Uterus (tissue), 4 donors: ENCODE results near the gene DBP. TPM values are rescaled to one million over a fixed set of nuclear protein-coding genes. Genes with fewer than 3 reads are reported as not detected.

Experiments used
- DNase-seq, 2 donors: peaks; one replicate each; pipeline ENCODE4 v3.0.0-alpha.2; 2019 to 2020
- H3K27ac ChIP-seq, 2 donors: fragments of 200-600 bp; sonication (generic); 1 replicate in 1 of 2; 2 replicates in 1 of 2; pipeline ENCODE4 v1.5.1; 2016 to 2018
- H3K27me3 ChIP-seq, 2 donors: fragments of 200-600 bp; sonication (generic); one replicate each; pipeline ENCODE4 v1.5.1; 2018 to 2019; ENCODE audit warnings: control low read depth in 1 of 2
- H3K36me3 ChIP-seq, 2 donors: fragments of 200-600 bp; sonication (generic); one replicate each; pipeline ENCODE4 v1.5.1; 2019; ENCODE audit warnings: control low read depth in 1 of 2
- H3K4me1 ChIP-seq, 2 donors: fragments of 200-600 bp; sonication (generic); one replicate each; pipeline ENCODE4 v1.5.1; 2018 to 2019; ENCODE audit warnings: control low read depth in 1 of 2
- H3K4me3 ChIP-seq, 2 donors: fragments of 200-600 bp; sonication (generic); 1 replicate in 1 of 2; 2 replicates in 1 of 2; pipeline ENCODE4 v1.5.1; 2018 to 2019; ENCODE audit warnings: mild to moderate bottlenecking in 1 of 2
- H3K9me3 ChIP-seq, 2 donors: fragments of 200-600 bp; sonication (generic); one replicate each; pipeline ENCODE4 v1.5.1; 2019; ENCODE audit warnings: control low read depth in 1 of 2
- POLR2A ChIP-seq, 2 donors: fragments of 450-650 bp; IDR thresholded peaks; one replicate each; pipeline ENCODE4 v1.6.1; 2016; ENCODE audit warnings: antibody characterized with exemption in 2 of 2, mild to moderate bottlenecking in 1 of 2, moderate library complexity in 1 of 2
- intact Hi-C: fragments of 100-400 bp; cut with DNase I; formaldehyde crosslinking; loops from one replicate; pipeline ENCODE4 v1.15.1; 2023; ENCODE audit warnings: low total_unique reads
- total RNA-seq, 4 donors: library from RNA; depleted of rRNA in 3 of 4; stranded (reverse); fragments of >200 nt in 3 of 4; gene quantifications; one replicate each; pipeline versions ENCODE4 v1.1.0 to v1.2.4, GENCODE V29; 2014 to 2023
- TF ChIP-seq, protein P1 (sequence below), 4 experiments: fragments of 200-600 bp in 2 of 4; fragments of 450-650 bp in 2 of 4; sonication (generic) in 2 of 4; IDR thresholded peaks; one replicate each; pipeline ENCODE4 v1.5.1; 2016 to 2019; ENCODE audit warnings: antibody characterized with exemption in 4 of 4, mild to moderate bottlenecking in 2 of 4, moderate library complexity in 1 of 4
- donor health status: DM: yes; HTN: yes; CAD: no.

DBP gene
- total RNA-seq, 4 donors from 2014 or later: 3.1 to 29.8 (median 11.3) TPM; not detected in 1

DNA sequence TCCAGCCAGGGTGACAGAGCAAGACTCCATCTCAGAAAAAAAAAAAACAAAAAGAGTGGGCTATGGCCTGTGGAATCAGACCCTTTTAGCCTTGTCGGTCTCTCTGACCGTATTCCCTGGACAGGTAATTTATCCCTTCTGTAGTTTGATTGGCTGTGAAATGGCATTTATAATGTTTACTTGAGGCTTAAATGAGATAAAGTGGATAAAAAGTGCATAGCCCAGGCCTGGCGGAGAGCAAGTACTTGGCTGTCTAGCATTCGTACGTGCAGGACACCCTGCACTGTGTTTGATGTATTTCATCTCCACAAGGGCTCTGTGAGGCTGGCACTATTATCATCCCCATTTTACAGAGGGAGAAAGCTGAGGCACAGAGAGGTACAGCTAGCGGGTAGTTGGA lies 28.6 kb upstream of the DBP start:
- DNase-seq: no peak
- Histone ChIP-seq H3K27ac (no peak overlapping the region), H3K9me3 (no peaks in the 10 kb centered on the region), H3K36me3 (no peaks in the 10 kb centered on the region), H3K4me3 (no peak overlapping the region), H3K27me3 (no peaks in the 10 kb centered on the region), H3K4me1 (no peaks in the 10 kb centered on the region)
- intact Hi-C loops: no loop called here
- TF ChIP-seq POLR2A (IDR thresholded peaks at IDR 0.05): no peak
- TF ChIP-seq, protein P1, sequence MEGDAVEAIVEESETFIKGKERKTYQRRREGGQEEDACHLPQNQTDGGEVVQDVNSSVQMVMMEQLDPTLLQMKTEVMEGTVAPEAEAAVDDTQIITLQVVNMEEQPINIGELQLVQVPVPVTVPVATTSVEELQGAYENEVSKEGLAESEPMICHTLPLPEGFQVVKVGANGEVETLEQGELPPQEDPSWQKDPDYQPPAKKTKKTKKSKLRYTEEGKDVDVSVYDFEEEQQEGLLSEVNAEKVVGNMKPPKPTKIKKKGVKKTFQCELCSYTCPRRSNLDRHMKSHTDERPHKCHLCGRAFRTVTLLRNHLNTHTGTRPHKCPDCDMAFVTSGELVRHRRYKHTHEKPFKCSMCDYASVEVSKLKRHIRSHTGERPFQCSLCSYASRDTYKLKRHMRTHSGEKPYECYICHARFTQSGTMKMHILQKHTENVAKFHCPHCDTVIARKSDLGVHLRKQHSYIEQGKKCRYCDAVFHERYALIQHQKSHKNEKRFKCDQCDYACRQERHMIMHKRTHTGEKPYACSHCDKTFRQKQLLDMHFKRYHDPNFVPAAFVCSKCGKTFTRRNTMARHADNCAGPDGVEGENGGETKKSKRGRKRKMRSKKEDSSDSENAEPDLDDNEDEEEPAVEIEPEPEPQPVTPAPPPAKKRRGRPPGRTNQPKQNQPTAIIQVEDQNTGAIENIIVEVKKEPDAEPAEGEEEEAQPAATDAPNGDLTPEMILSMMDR (IDR thresholded peaks at IDR 0.05): no peak

DNA sequence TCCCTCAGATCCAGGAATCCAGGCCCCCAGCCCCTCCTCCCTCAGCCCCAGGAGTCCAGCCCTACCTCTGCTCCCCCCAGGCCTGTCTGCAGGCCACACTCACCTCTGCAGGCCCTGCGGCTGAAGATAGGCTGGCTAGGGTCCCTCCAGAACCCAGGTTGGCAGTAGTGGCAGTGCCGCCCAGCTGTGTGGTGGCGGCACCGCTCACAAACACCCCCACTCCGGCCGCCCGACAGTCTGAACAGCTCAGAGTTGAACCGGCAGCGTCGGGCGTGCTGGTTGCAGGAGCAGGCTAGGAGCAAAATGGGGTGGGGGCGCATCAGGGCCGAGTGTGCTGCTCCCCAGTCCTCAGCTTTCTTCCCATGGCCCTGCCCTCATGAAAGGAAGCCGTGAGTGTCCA lies 27.3 kb upstream of the DBP start:
- no peaks in the 10 kb centered on the region for H3K36me3 ChIP-seq
- no peaks in the 10 kb centered on the region for H3K4me1 ChIP-seq
- DNase-seq: no peak
- no peak overlapping the region for H3K27ac ChIP-seq
- H3K4me3 ChIP-seq: no peak overlapping the region
- TF ChIP-seq POLR2A (IDR thresholded peaks at IDR 0.05): no peak
- TF ChIP-seq, protein P1 (IDR thresholded peaks at IDR 0.05): no peak
- intact Hi-C loops: no loop called here
- H3K9me3 ChIP-seq: no peaks in the 10 kb centered on the region
- no peaks in the 10 kb centered on the region for H3K27me3 ChIP-seq

DNA sequence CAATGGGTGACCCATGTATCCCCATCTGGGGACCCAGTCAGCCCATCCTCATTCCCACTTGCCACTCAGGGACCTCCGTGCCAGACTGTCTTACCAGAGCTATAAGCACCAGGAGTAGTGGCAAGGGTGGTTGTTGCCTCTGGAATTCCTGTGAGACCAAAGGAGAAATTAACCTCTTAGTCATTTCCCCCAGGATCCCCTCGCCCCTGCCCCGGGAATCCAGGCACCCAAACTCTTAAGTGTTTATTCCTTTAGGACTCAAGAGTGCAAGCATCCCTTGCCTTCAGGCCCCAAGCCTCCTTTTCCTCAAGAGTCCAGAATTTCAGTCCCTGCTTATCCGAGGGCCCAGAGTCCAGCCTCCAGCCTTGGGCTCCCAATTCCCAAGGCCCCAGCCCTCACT lies 26.5 kb upstream of the DBP start:
- no peak for DNase-seq
- no peak for TF ChIP-seq POLR2A (IDR thresholded peaks at IDR 0.05)
- TF ChIP-seq, protein P1 (IDR thresholded peaks at IDR 0.05): no peak
- Histone ChIP-seq H3K4me1 (no peaks in the 10 kb centered on the region), H3K27ac (no peak overlapping the region), H3K4me3 (no peak overlapping the region), H3K9me3 (no peaks in the 10 kb centered on the region), H3K36me3 (no peaks in the 10 kb centered on the region), H3K27me3 (no peaks in the 10 kb centered on the region)
- intact Hi-C loops: no loop called here

DNA sequence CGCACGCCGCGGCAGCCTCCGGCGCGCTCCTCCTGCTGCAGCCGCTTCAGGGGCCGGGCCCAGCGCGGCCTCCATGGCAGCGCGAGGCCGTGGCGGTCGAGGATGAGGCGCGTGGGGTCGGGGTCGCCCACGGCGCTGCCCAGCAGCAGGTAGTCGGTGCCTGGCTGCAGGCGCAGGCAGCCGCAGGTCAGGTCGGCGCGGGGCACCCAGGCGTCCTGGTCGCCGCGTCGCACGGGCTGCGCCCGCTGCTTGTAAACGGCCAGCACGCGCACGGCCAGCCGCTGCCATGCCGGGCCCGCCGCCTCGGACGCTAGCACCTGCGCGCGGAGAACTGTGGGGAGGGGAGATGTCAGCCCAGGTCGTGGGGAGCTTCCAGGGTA lies 24.5 kb upstream of the DBP start:
- no peak overlapping the region for H3K4me3 ChIP-seq
- TF ChIP-seq, protein P1 (IDR thresholded peaks at IDR 0.05): no peak
- no peak for TF ChIP-seq POLR2A (IDR thresholded peaks at IDR 0.05)
- H3K4me1 ChIP-seq: no peaks in the 10 kb centered on the region
- intact Hi-C loops: no loop called here
- H3K27me3 ChIP-seq: no peaks in the 10 kb centered on the region
- no peaks in the 10 kb centered on the region for H3K9me3 ChIP-seq
- no peak for DNase-seq
- no peak overlapping the region for H3K27ac ChIP-seq
- no peaks in the 10 kb centered on the region for H3K36me3 ChIP-seq

DNA sequence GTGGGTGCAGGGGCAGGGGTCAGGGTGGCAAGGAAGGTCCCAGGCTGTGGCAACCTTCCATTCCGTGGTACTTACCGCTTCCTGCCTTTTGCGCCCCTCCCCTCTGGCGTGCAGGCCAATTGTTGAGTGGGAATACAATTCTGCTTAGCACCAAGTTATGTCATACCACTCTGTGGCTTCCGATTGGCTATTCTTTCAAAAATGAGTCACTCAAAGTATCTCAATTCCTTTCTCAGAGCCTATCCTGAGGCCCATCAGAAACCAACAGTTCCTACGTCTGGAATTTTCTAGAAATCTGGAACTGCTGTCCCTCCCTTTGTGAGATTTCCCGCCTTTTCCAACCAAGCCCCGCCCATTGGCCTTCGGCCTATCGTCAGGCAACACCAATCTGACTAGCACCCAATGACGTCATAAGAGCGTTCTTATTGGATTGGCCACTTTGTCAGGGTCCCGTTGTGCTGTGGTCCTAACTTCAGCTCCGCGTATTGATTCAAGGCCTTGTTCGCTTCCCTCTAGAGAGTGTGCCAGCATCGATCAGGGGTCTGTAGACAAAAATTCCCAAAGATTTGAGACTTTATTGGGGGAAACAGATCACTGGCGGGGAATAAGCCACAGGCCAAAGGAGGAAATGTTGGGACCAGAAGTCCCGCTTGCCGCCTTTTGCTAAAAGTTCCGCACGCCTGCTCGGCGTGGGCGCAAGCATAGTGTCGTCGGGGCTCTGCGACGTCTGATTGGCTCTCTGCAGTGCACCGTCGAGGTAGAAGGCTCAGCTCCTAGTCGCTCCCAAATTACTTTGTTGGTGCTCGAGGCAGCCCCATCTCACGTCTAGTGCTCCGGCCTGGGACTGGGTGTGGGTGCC lies 23.9 kb upstream of the DBP start:
- no peak overlapping the region for H3K4me3 ChIP-seq
- peak; percentile 87 to 88 for DNase-seq

More for the DNA sequence above, 23.9 kb upstream of the DBP start:
- TF ChIP-seq, protein P1 (IDR thresholded peaks at IDR 0.05): no peak
- no peak for TF ChIP-seq POLR2A (IDR thresholded peaks at IDR 0.05)
- Histone ChIP-seq H3K27ac (peak overlapping the region; percentile 22 to 44), H3K4me1 (no peaks in the 10 kb centered on the region), H3K36me3 (no peaks in the 10 kb centered on the region), H3K27me3 (no peaks in the 10 kb centered on the region), H3K9me3 (no peaks in the 10 kb centered on the region)
- intact Hi-C loops: no loop called here
